PC-3 (cell line): ENCODE measurements around the gene ABCA2. TPM values are rescaled to one million over a fixed set of nuclear protein-coding genes. Genes with fewer than 3 reads are reported as not detected.

ENCODE experiments used
- ATAC-seq: fragments of 200-7000 bp; cut with Tn5 transposase; 2 replicates; pipeline ENCODE4 v1.9.1; 2020; ENCODE audit warnings: mild to moderate bottlenecking, moderate library complexity
- BruUV-seq: library from RNA; stranded (reverse); fragments of 400-500 nt; replicated peaks from 2 replicates; lab custom pipeline; 2021; lab: Mats Ljungman, UMichigan
- CTCF ChIA-PET: fragments of 300-600 bp; sonication (Branson Sonifier 250); formaldehyde crosslinking; loops from one replicate; lab custom pipeline; 2022; ENCODE audit warnings: antibody characterized with exemption; lab: Charles Lee
- POLR2A ChIA-PET: fragments of 300-600 bp; sonication (Branson Sonifier 250); formaldehyde crosslinking; loops from one replicate; lab custom pipeline; 2022; ENCODE audit warnings: antibody characterized with exemption; ENCODE audit not compliant: unreplicated experiment; lab: Charles Lee
- DNase-seq: peaks from one replicate; pipeline ENCODE4 v3.0.0-alpha.2; 2015
- H2AFZ ChIP-seq: fragments of 300-600 bp; sonication (generic); 2 replicates; pipeline ENCODE4 v1.6.0; 2016; ENCODE audit warnings: antibody characterized with exemption, low read length
- H3F3A ChIP-seq: fragments of 300-600 bp; sonication (generic); one replicate; pipeline ENCODE4 v1.6.0; 2017; ENCODE audit warnings: antibody characterized with exemption, low read length, control low read depth, mild to moderate bottlenecking; ENCODE audit not compliant: unreplicated experiment
- H3K27ac ChIP-seq: fragments of 300-600 bp; sonication (generic); 2 replicates; pipeline ENCODE4 v1.5.1; 2016; ENCODE audit warnings: mild to moderate bottlenecking, low read length
- H3K27me3 ChIP-seq: fragments of 300-600 bp; sonication (generic); 2 replicates; pipeline ENCODE4 v1.6.1; 2016; ENCODE audit warnings: low read length, mixed read lengths
- H3K36me3 ChIP-seq: fragments of 300-600 bp; sonication (generic); 2 replicates; pipeline ENCODE4 v1.6.1; 2016; ENCODE audit warnings: low read depth, mixed run types, low read length, mixed read lengths
- H3K4me1 ChIP-seq: fragments of 300-600 bp; sonication (generic); 2 replicates; pipeline ENCODE4 v1.5.1; 2016; ENCODE audit warnings: low read length; ENCODE audit not compliant: insufficient read depth
- H3K4me2 ChIP-seq: fragments of 300-600 bp; sonication (generic); 2 replicates; pipeline ENCODE4 v1.6.0; 2016; ENCODE audit warnings: low read length
- H3K4me3 ChIP-seq: fragments of 300-600 bp; sonication (generic); 2 replicates; pipeline ENCODE4 v1.5.1; 2016; ENCODE audit warnings: mild to moderate bottlenecking, low read length, mixed read lengths
- H3K79me2 ChIP-seq: fragments of 300-600 bp; sonication (generic); 2 replicates; pipeline ENCODE4 v1.6.1; 2017; ENCODE audit warnings: low read length, mixed read lengths
- H3K9ac ChIP-seq: fragments of 300-600 bp; sonication (generic); 2 replicates; pipeline ENCODE4 v1.6.0; 2016; ENCODE audit warnings: mild to moderate bottlenecking, low read length
- H3K9me2 ChIP-seq: fragments of 300-600 bp; sonication (generic); replicated peaks from 2 replicates; pipeline ENCODE4 v1.6.1; 2016; ENCODE audit warnings: mixed run types, low read length, mixed read lengths
- H3K9me3 ChIP-seq: fragments of 300-600 bp; sonication (generic); 2 replicates; pipeline ENCODE4 v1.6.1; 2016; ENCODE audit warnings: low read length, mixed read lengths
- H4K20me1 ChIP-seq: fragments of 300-600 bp; sonication (generic); 2 replicates; pipeline ENCODE4 v1.6.1; 2016; ENCODE audit warnings: low read length, mixed read lengths
- EZH2 ChIP-seq: fragments of 300-600 bp; sonication (generic); IDR thresholded peaks from one replicate; pipeline ENCODE4 v1.6.1; 2017; ENCODE audit warnings: antibody characterized with exemption, mild to moderate bottlenecking, low read length; ENCODE audit not compliant: unreplicated experiment
- EZH2phosphoT487 ChIP-seq: fragments of 300-600 bp; sonication (generic); IDR thresholded peaks from 2 replicates; pipeline ENCODE4 v1.6.1; 2018; ENCODE audit warnings: mild to moderate bottlenecking, antibody characterized with exemption, low read length, borderline replicate concordance
- intact Hi-C: fragments of 100-400 bp; cut with micrococcal nuclease; formaldehyde crosslinking; loops from 2 replicates; pipeline ENCODE4 v1.9.0; 2023
- total RNA-seq: library from RNA; depleted of rRNA; stranded (reverse); fragments of >200 nt; gene quantifications from 2 replicates; pipeline ENCODE4 v1.2.3, GENCODE V29; 2014
- TF ChIP-seq, protein P1 (sequence below): fragments of 300-600 bp; sonication (generic); conservative IDR thresholded peaks from 2 replicates; pipeline ENCODE4 v1.5.1; 2017; ENCODE audit warnings: antibody characterized with exemption, low read depth, mild to moderate bottlenecking, low read length

The ABCA2 gene
- total RNA-seq, 1 experiment from 2014 or later = 31.5 TPM

DNA sequence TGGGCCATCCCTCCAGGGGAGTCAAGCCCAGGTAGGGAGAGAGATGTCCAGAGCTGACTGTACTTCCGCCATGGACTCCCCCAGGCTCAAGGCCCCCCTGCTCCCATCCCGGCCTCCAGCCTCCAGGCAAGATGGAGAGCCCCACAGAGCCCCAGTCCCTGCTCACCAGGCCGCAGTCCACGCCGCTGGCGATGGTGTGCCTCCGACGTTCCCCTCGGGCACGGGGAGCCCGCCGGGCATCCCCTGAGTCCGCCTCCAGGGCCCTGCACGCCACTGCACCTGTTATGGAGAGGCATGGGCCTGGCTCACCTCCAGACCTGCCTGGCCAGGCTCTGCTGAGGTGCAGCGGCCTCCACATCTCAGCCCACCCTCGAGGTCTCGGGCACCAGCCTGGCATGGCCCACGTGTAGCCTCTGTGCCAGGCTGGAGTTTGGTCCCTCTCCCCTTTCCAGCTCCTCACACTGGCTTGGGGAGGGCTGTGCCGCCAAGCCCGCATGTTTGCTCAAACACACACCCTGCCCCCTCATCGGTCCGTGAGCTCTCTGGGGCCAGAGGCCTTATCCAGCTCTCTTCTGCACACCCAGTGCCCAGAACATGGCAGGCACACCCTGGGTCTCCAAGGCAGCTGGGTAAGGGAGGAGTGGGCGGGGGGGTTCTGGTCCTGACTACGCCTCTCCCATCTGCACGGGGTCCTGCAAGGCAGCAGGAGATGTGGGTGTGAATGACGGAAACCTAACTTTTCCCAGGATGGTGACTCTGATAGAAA, 38.2 kb upstream of the ABCA2 start:
- ChIA-PET CTCF (interaction anchor here (0.6 kb wide), 1 partner anchor 14 kb away, joined by 3 read pairs; no protein-coding TSS in a partner anchor), POLR2A (no interaction called here)
- H3K9ac ChIP-seq = no peak overlapping the region
- peaks cover 30% of the 10 kb centered on the region for H3K79me2 ChIP-seq
- no peak overlapping the region for H2AFZ ChIP-seq
- H3K9me3 ChIP-seq = no peaks in the 10 kb centered on the region
- no peak for DNase-seq
- no peak overlapping the region for H3K4me2 ChIP-seq
- no peaks in the 10 kb centered on the region for H3K9me2 ChIP-seq
- H3F3A ChIP-seq = peaks cover 2% of the 10 kb centered on the region
- H3K27me3 ChIP-seq = no peaks in the 10 kb centered on the region
- no peak for ATAC-seq
- intact Hi-C loops = loop anchor here (2.0 kb wide), 1 partner anchor 17 kb away; no protein-coding TSS in a partner anchor
- peaks cover 13% of the 10 kb centered on the region; the same call in 1 of the 2 replicates for H4K20me1 ChIP-seq
- H3K27ac ChIP-seq = no peak overlapping the region
- BruUV-seq = no TSS peak
- peaks cover 20% of the 10 kb centered on the region for H3K4me1 ChIP-seq
- TF ChIP-seq EZH2phosphoT487 (no peak), EZH2 (no peak)
- TF ChIP-seq, protein P1, sequence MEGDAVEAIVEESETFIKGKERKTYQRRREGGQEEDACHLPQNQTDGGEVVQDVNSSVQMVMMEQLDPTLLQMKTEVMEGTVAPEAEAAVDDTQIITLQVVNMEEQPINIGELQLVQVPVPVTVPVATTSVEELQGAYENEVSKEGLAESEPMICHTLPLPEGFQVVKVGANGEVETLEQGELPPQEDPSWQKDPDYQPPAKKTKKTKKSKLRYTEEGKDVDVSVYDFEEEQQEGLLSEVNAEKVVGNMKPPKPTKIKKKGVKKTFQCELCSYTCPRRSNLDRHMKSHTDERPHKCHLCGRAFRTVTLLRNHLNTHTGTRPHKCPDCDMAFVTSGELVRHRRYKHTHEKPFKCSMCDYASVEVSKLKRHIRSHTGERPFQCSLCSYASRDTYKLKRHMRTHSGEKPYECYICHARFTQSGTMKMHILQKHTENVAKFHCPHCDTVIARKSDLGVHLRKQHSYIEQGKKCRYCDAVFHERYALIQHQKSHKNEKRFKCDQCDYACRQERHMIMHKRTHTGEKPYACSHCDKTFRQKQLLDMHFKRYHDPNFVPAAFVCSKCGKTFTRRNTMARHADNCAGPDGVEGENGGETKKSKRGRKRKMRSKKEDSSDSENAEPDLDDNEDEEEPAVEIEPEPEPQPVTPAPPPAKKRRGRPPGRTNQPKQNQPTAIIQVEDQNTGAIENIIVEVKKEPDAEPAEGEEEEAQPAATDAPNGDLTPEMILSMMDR = no peak
- H3K36me3 ChIP-seq = no peaks in the 10 kb centered on the region
- H3K4me3 ChIP-seq = no peak overlapping the region

DNA sequence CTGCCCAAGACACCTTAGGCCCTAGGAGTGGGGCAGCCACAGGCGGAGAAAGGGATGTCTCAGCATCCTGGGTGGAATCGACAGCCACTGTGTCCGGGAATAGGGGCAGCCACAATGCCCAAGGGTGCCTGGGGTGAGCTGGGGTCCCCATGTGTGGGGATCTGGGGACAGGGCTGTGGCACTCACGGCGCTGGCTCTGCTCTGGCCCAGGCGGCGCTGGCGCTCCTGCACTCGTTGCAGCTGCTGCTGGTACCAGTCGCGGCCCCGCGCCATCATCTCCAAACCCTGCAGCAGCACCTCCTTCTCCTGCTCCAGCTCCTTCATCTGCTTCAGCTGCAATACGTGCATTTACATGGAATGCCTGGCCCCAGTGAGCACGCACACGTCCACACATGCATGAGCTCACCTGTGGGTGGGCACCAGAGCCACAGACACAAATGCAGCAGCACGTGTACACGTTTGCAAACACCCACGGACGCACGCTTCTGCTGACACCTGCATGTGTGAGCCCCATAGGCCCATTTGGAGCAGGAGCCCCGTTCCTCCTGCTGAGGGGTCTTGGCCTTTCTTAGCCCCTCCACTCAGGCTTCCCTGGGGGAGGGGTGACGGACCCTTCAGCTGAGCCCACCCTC, 37.4 kb upstream of the ABCA2 start:
- H2AFZ ChIP-seq = no peak overlapping the region
- H3K4me3 ChIP-seq = no peak overlapping the region
- H3K4me2 ChIP-seq = no peak overlapping the region
- ChIA-PET POLR2A (no interaction called here), CTCF (interaction anchor here (0.6 kb wide), 1 partner anchor 19 kb away, joined by 6 read pairs; no protein-coding TSS in a partner anchor)
- no peak for TF ChIP-seq EZH2
- TF ChIP-seq EZH2phosphoT487 = no peak
- TF ChIP-seq, protein P1 = no peak
- no peaks in the 10 kb centered on the region for H3K36me3 ChIP-seq
- intact Hi-C loops = no loop called here
- H3F3A ChIP-seq = peaks cover 2% of the 10 kb centered on the region
- H3K9me2 ChIP-seq = no peaks in the 10 kb centered on the region
- no peaks in the 10 kb centered on the region for H3K9me3 ChIP-seq
- no peaks in the 10 kb centered on the region for H3K27me3 ChIP-seq
- H3K79me2 ChIP-seq = peaks cover 30% of the 10 kb centered on the region
- H3K27ac ChIP-seq = no peak overlapping the region
- H3K4me1 ChIP-seq = peaks cover 14% of the 10 kb centered on the region
- ATAC-seq (no peak), DNase-seq (no peak)
- H3K9ac ChIP-seq = no peak overlapping the region
- BruUV-seq = no TSS peak
- peaks cover 13% of the 10 kb centered on the region; the same call in 1 of the 2 replicates for H4K20me1 ChIP-seq

DNA sequence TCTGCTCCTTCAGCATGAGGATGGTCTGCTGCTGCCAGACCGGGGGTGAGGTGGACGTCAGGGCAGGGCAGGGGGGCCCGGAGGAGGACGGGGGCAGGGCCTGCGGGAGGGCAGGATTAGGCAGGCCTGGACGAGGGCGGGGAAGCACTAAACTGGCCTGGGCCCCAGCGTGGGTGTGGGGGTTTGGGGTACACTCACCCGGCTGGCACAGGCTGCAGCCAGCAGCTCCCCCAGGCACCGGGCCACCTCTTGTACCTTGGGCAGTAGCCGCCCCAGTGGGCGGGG, 36.8 kb upstream of the ABCA2 start:
- TF ChIP-seq, protein P1 = no peak
- no peaks in the 10 kb centered on the region for H3K36me3 ChIP-seq
- DNase-seq (no peak), ATAC-seq (no peak)
- H3K4me3 ChIP-seq = no peak overlapping the region
- H3K9ac ChIP-seq = no peak overlapping the region
- H3K27ac ChIP-seq = no peak overlapping the region
- peaks cover 30% of the 10 kb centered on the region for H3K79me2 ChIP-seq
- intact Hi-C loops = no loop called here
- H4K20me1 ChIP-seq = peaks cover 13% of the 10 kb centered on the region; the same call in 1 of the 2 replicates
- no peaks in the 10 kb centered on the region for H3K27me3 ChIP-seq
- H3K4me2 ChIP-seq = no peak overlapping the region
- peaks cover 2% of the 10 kb centered on the region for H3F3A ChIP-seq
- CTCF ChIA-PET = no interaction called here
- no TSS peak for BruUV-seq
- no peaks in the 10 kb centered on the region for H3K9me3 ChIP-seq
- H2AFZ ChIP-seq = no peak overlapping the region
- no peaks in the 10 kb centered on the region for H3K9me2 ChIP-seq
- POLR2A ChIA-PET = no interaction called here
- H3K4me1 ChIP-seq = peaks cover 14% of the 10 kb centered on the region
